HG03575 (cell line): ENCODE results near the gene LARGE1.

ENCODE experiments used
- ATAC-seq: cut with Tn5 transposase; IDR thresholded peaks from one replicate; pipeline ENCODE4 v1.9.1; 2021; ENCODE audit not compliant: unreplicated experiment, insufficient number of reproducible peaks, low FRiP score; ENCODE audit errors: extremely low read depth

Gene LARGE1

GRCh38 chr22:33803371-33804282 lies 116.6 kb downstream of the LARGE1 start:
- no peak for ATAC-seq

GRCh38 chr22:33798401-33798800 lies 121.9 kb downstream of the LARGE1 start:
- no peak for ATAC-seq

- no peak for ATAC-seq
Observed at GRCh38 chr22:33796494-33796893, 123.8 kb downstream of the LARGE1 start.

GRCh38 chr22:33793475-33793874 lies 126.8 kb downstream of the LARGE1 start:
- ATAC-seq = no peak

GRCh38 chr22:33792832-33793231 lies 127.4 kb downstream of the LARGE1 start:
- no peak for ATAC-seq

- ATAC-seq = no peak
Observed at GRCh38 chr22:33789690-33790253, 130.5 kb downstream of the LARGE1 start.

GRCh38 chr22:33788927-33789326 lies 131.3 kb downstream of the LARGE1 start:
- no peak for ATAC-seq

- no peak for ATAC-seq
Observed at GRCh38 chr22:33787645-33788456, 132.4 kb downstream of the LARGE1 start.

GRCh38 chr22:33786149-33786548 lies 134.1 kb downstream of the LARGE1 start:
- no peak for ATAC-seq

- ATAC-seq = no peak
Observed at GRCh38 chr22:33785283-33785968, 134.8 kb downstream of the LARGE1 start.

GRCh38 chr22:33781411-33781810 lies 138.9 kb downstream of the LARGE1 start:
- ATAC-seq = no peak

- ATAC-seq = no peak
Observed at GRCh38 chr22:33780531-33781136, 139.6 kb downstream of the LARGE1 start.

GRCh38 chr22:33779243-33779642 lies 141.0 kb downstream of the LARGE1 start:
- ATAC-seq = no peak

GRCh38 chr22:33776491-33776890 lies 143.8 kb downstream of the LARGE1 start:
- no peak for ATAC-seq

- ATAC-seq = no peak
Observed at GRCh38 chr22:33774781-33775180, 145.5 kb downstream of the LARGE1 start.

GRCh38 chr22:33772745-33773144 lies 147.5 kb downstream of the LARGE1 start:
- ATAC-seq = no peak

- ATAC-seq = no peak
Observed at GRCh38 chr22:33771136-33771535, 149.1 kb downstream of the LARGE1 start.

- no peak for ATAC-seq
Observed at GRCh38 chr22:33770723-33771122, 149.6 kb downstream of the LARGE1 start.

- ATAC-seq = no peak
Observed at GRCh38 chr22:33766091-33766490, 154.2 kb downstream of the LARGE1 start.
